Lower leg skin (tissue), 3 donors: Measurements from ENCODE around the gene MRPS11.

Experiments used
- POLR2A ChIP-seq, 2 donors: fragments of 450-650 bp; IDR thresholded peaks; one replicate each; pipeline ENCODE4 v1.6.1; 2016 to 2017; ENCODE audit warnings: antibody characterized with exemption in 2 of 2, mild to moderate bottlenecking in 1 of 2, moderate library complexity in 1 of 2
- TF ChIP-seq, protein P1 (sequence below), 3 donors: fragments of 450-650 bp; IDR thresholded peaks; one replicate each; pipeline ENCODE4 v1.5.1; 2016; ENCODE audit warnings: antibody characterized with exemption in 3 of 3, mild to moderate bottlenecking in 3 of 3, moderate library complexity in 2 of 3

- TF ChIP-seq, protein P1, sequence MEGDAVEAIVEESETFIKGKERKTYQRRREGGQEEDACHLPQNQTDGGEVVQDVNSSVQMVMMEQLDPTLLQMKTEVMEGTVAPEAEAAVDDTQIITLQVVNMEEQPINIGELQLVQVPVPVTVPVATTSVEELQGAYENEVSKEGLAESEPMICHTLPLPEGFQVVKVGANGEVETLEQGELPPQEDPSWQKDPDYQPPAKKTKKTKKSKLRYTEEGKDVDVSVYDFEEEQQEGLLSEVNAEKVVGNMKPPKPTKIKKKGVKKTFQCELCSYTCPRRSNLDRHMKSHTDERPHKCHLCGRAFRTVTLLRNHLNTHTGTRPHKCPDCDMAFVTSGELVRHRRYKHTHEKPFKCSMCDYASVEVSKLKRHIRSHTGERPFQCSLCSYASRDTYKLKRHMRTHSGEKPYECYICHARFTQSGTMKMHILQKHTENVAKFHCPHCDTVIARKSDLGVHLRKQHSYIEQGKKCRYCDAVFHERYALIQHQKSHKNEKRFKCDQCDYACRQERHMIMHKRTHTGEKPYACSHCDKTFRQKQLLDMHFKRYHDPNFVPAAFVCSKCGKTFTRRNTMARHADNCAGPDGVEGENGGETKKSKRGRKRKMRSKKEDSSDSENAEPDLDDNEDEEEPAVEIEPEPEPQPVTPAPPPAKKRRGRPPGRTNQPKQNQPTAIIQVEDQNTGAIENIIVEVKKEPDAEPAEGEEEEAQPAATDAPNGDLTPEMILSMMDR (IDR thresholded peaks at IDR 0.05) = no peak
- no peak for TF ChIP-seq POLR2A (IDR thresholded peaks at IDR 0.05)
Measured at GRCh38 chr15:88450125-88450798, 17.2 kb upstream of the MRPS11 start.
